A673 (cell line): ENCODE results near the gene ETV6. TPM values are rescaled to one million over a fixed set of nuclear protein-coding genes. Genes with fewer than 3 reads are reported as not detected.

Experiments used
- BruUV-seq: library from RNA; stranded (reverse); fragments of 400-500 nt; replicated peaks from 2 replicates; lab custom pipeline; 2021; lab: Mats Ljungman, UMichigan
- CTCF ChIA-PET: fragments of 300-600 bp; sonication (Branson Sonifier 250); formaldehyde crosslinking; loops from one replicate; lab custom pipeline; 2022; ENCODE audit warnings: antibody characterized with exemption; lab: Charles Lee
- POLR2A ChIA-PET: fragments of 300-600 bp; sonication (Branson Sonifier 250); formaldehyde crosslinking; loops from one replicate; lab custom pipeline; 2022; ENCODE audit warnings: antibody characterized with exemption; ENCODE audit not compliant: low non-redundant PET; lab: Charles Lee
- DNase-seq: peaks from one replicate; pipeline ENCODE4 v3.0.0-alpha.2; 2015; ENCODE audit warnings: low spot score
- H3K27ac ChIP-seq: fragments of 200-600 bp; sonication (generic); 2 replicates; pipeline ENCODE4 v1.5.1; 2016; ENCODE audit warnings: mixed run types, low read depth, mild to moderate bottlenecking, mixed read lengths, antibody characterized with exemption, low read length; ENCODE audit not compliant: poor library complexity, severe bottlenecking
- H3K27me3 ChIP-seq: fragments of 200-600 bp; sonication (generic); replicated peaks from 2 replicates; pipeline ENCODE4 v1.6.1; 2017; ENCODE audit warnings: mixed run types, low read depth, mild to moderate bottlenecking, mixed read lengths, antibody characterized with exemption, low read length; ENCODE audit not compliant: insufficient read depth, poor library complexity
- H3K36me3 ChIP-seq: fragments of 200-600 bp; sonication (generic); 2 replicates; pipeline ENCODE4 v1.6.1; 2016; ENCODE audit warnings: mixed run types, mild to moderate bottlenecking, mixed read lengths, antibody characterized with exemption, low read length; ENCODE audit not compliant: insufficient read depth, poor library complexity, severe bottlenecking
- H3K4me1 ChIP-seq: fragments of 200-600 bp; sonication (generic); 2 replicates; pipeline ENCODE4 v1.6.1; 2017; ENCODE audit warnings: mixed run types, mild to moderate bottlenecking, mixed read lengths, antibody characterized with exemption, low read length; ENCODE audit not compliant: insufficient read depth, poor library complexity, severe bottlenecking
- H3K4me3 ChIP-seq: fragments of 200-600 bp; sonication (generic); 2 replicates; pipeline ENCODE4 v1.5.1; 2016; ENCODE audit warnings: low read depth, mixed run types, mild to moderate bottlenecking, mixed read lengths, low read length; ENCODE audit not compliant: poor library complexity, severe bottlenecking
- H3K9me3 ChIP-seq: fragments of 200-600 bp; sonication (generic); 2 replicates; pipeline ENCODE4 v1.6.1; 2016; ENCODE audit warnings: mixed run types, low read depth, mild to moderate bottlenecking, mixed read lengths, antibody characterized with exemption, low read length; ENCODE audit not compliant: poor library complexity, severe bottlenecking
- CTCF ChIP-seq: fragments of 300-800, 200-600 bp; sonication (generic); conservative IDR thresholded peaks from 2 replicates; pipeline ENCODE4 v1.5.1; 2017; ENCODE audit warnings: low read depth, mild to moderate bottlenecking, antibody characterized with exemption, low read length, moderate library complexity, mixed read lengths
- EZH2 ChIP-seq: fragments of 200-600 bp; sonication (generic); IDR thresholded peaks from 2 replicates; pipeline ENCODE4 v1.6.1; 2017; ENCODE audit warnings: borderline replicate concordance, low read depth, mild to moderate bottlenecking, mixed read lengths, antibody characterized with exemption, low read length; ENCODE audit not compliant: poor library complexity, severe bottlenecking
- intact Hi-C: fragments of 100-400 bp; cut with micrococcal nuclease; formaldehyde crosslinking; loops from one replicate; pipeline ENCODE4 v1.10.0; 2022; ENCODE audit not compliant: unreplicated experiment
- total RNA-seq: library from RNA; stranded (reverse); gene quantifications from 2 replicates; pipeline ENCODE4 v1.2.3, GENCODE V29; 2021

The ETV6 gene
- total RNA-seq, 1 experiment from 2014 or later: 32.4 TPM

DNA sequence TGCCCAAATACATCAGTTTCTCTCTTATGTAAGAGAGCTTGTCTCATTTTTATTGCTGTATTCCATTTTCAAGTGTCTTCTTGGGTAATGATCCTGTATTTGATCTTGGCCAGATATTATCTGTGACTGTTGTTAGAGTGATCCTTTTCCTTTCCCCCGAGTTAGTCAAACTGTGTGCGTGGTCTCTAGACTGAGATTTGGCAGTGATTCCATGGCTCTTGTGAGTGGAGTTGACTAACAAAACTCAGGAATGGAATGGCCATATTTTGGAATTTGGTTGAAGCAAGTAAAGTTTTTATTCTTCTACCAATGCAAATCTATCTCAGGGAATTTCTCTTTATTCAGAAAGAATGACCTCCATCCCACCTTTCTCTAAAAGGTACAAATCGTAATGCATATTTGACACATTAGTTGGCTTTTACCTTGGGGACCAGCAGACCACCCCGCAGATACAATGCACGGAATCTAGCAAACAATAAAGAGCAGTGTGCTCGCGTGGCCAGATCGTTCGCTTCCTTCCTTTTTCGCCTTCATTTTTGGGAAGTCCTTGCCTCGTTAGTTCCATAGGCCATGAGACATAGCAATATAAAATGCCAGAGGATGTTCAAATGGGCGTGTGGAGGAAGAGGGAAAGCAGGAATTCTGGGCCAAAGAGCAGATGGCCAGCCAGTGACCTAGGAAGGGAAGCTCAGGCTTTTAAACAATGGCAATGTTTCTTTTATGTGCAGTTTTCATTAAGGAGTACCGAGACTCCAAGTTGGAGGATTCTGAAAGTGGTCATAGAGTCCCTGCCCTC is 24.4 kb downstream of the ETV6 start:
- TF ChIP-seq EZH2 (no peak), CTCF (no peak)
- ChIA-PET POLR2A (no interaction called here), CTCF (no interaction called here)
- no TSS peak for BruUV-seq
- no peaks in the 10 kb centered on the region for H3K9me3 ChIP-seq
- intact Hi-C loops: no loop called here
- no peaks in the 10 kb centered on the region for H3K27me3 ChIP-seq
- no peak for DNase-seq
- no peak overlapping the region for H3K4me3 ChIP-seq
- no peak overlapping the region for H3K27ac ChIP-seq
- no peaks in the 10 kb centered on the region for H3K36me3 ChIP-seq
- peaks cover 27% of the 10 kb centered on the region for H3K4me1 ChIP-seq

DNA sequence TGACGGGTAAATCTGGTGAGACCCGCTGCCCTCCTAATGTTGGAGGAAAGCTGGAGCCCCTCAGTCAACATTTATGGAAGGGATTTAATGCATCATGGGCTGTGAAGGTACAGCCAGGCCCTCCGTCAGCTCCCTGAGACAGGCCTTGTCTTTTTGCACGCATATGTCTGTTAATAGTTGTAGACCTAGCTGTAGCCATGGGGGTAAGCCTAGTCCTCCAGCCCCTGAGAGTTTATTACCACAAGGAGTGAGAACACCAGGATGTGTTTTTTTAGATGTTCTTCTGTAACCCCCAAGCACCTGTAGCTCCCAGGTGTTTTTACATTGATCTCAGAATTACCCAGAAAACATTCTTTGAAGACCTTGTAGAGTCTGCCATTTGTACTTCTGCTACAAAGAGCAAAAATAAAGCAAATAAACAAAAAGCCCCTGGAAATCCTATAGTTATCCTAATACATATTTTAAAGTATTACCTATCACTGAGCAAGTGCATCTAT is 25.5 kb downstream of the ETV6 start:
- no TSS peak for BruUV-seq
- no peak for DNase-seq
- POLR2A ChIA-PET: no interaction called here
- TF ChIP-seq EZH2 (no peak), CTCF (no peak)
- H3K27ac ChIP-seq: no peak overlapping the region
- H3K4me3 ChIP-seq: no peak overlapping the region
- no peaks in the 10 kb centered on the region for H3K27me3 ChIP-seq
- CTCF ChIA-PET: no interaction called here
- intact Hi-C loops: no loop called here
- H3K4me1 ChIP-seq: peaks cover 17% of the 10 kb centered on the region
- H3K36me3 ChIP-seq: no peaks in the 10 kb centered on the region
- no peaks in the 10 kb centered on the region for H3K9me3 ChIP-seq

GRCh38 chr12:11676052-11676451 is 26.6 kb downstream of the ETV6 start:
- BruUV-seq: no TSS peak
- H3K9me3 ChIP-seq: no peaks in the 10 kb centered on the region
- H3K27ac ChIP-seq: no peak overlapping the region
- no peak for DNase-seq
- ChIA-PET POLR2A (no interaction called here), CTCF (no interaction called here)
- peaks cover 6% of the 10 kb centered on the region for H3K4me1 ChIP-seq
- H3K36me3 ChIP-seq: no peaks in the 10 kb centered on the region
- no peaks in the 10 kb centered on the region for H3K27me3 ChIP-seq
- TF ChIP-seq EZH2: no peak
- no peak for TF ChIP-seq CTCF
- intact Hi-C loops: no loop called here
- H3K4me3 ChIP-seq: no peak overlapping the region
